ENCODE measurements around the gene SAMD5. TPM values are rescaled to one million over a fixed set of nuclear protein-coding genes. Genes with fewer than 3 reads are reported as not detected.

SAMD5 gene
- total RNA-seq, 1 donor = 1.1 TPM

- no peak for DNase-seq (ENCODE audit: insufficient read length, low spot score, missing footprints)
- no peak overlapping the region for H3K4me2 ChIP-seq (ENCODE audit: insufficient read depth, low read length)
- no peak overlapping the region for H2AFZ ChIP-seq (ENCODE audit: low read length)
Measured at GRCh38 chr6:147618457-147618856, 110.0 kb downstream of the SAMD5 start.

GRCh38 chr6:147618927-147619326 lies 110.4 kb downstream of the SAMD5 start:
- Histone ChIP-seq H3K9me3 (ENCODE audit: low read depth, low read length) (no peaks in the 10 kb centered on the region), H4K20me1 (ENCODE audit: insufficient read depth, low read length) (no peaks in the 10 kb centered on the region), H3K4me2 (ENCODE audit: insufficient read depth, low read length) (no peak overlapping the region), H2AFZ (ENCODE audit: low read length) (no peak overlapping the region), H3K79me2 (ENCODE audit: insufficient read depth, low read length) (no peaks in the 10 kb centered on the region), H3K4me1 (ENCODE audit: insufficient read depth, low read length) (no peaks in the 10 kb centered on the region), H3K27ac (ENCODE audit: low read depth, low read length) (no peak overlapping the region), H3K36me3 (ENCODE audit: insufficient read depth, low read length) (no peaks in the 10 kb centered on the region), H3K4me3 (ENCODE audit: insufficient read depth, low read length) (no peak overlapping the region), H3K27me3 (ENCODE audit: insufficient read depth, low read length) (no peaks in the 10 kb centered on the region)
- TF ChIP-seq CTCF (IDR thresholded peaks at IDR 0.05; ENCODE audit: extremely low read depth, low read depth, low read length) = no peak
- no peak for DNase-seq (ENCODE audit: insufficient read length, low spot score, missing footprints)

More at GRCh38 chr6:147618457-147618856, 110.0 kb downstream of the SAMD5 start:
- Histone ChIP-seq H3K9me3 (ENCODE audit: low read depth, low read length) (no peaks in the 10 kb centered on the region), H3K27me3 (ENCODE audit: insufficient read depth, low read length) (no peaks in the 10 kb centered on the region), H3K27ac (ENCODE audit: low read depth, low read length) (no peak overlapping the region), H3K4me1 (ENCODE audit: insufficient read depth, low read length) (no peaks in the 10 kb centered on the region), H4K20me1 (ENCODE audit: insufficient read depth, low read length) (no peaks in the 10 kb centered on the region), H3K4me3 (ENCODE audit: insufficient read depth, low read length) (no peak overlapping the region), H3K79me2 (ENCODE audit: insufficient read depth, low read length) (no peaks in the 10 kb centered on the region), H3K36me3 (ENCODE audit: insufficient read depth, low read length) (no peaks in the 10 kb centered on the region)
- no peak for TF ChIP-seq CTCF (IDR thresholded peaks at IDR 0.05; ENCODE audit: extremely low read depth, low read depth, low read length)
